GM20000 (cell line): ENCODE data around the gene GPRIN2.
"Not testable (repeated sequence)": the region's sequence is repeated elsewhere in the genome, so short reads cannot be mapped to it uniquely, and the experiment has no call there.

Source experiments
- DNase-seq: peaks from one replicate; pipeline ENCODE4 v3.0.0; 2012; ENCODE audit warnings: low spot score
- CTCF ChIP-seq: IDR thresholded peaks from 2 replicates; pipeline ENCODE4 v1.5.1; 2012; ENCODE audit warnings: mild to moderate bottlenecking, control low read depth; ENCODE audit errors: extremely low read depth, missing control alignments

The GPRIN2 gene

GRCh38 chr10:46518028-46518725 lies 38.3 kb downstream of the GPRIN2 start:
- TF ChIP-seq CTCF, result no peak
- DNase-seq, result no peak

- DNase-seq, result no peak
- TF ChIP-seq CTCF, result no peak
Observed at GRCh38 chr10:46517541-46517940, 38.9 kb downstream of the GPRIN2 start.

- TF ChIP-seq CTCF, result no peak
- DNase-seq, result no peak
Observed at GRCh38 chr10:46516660-46517416, 39.6 kb downstream of the GPRIN2 start.

GRCh38 chr10:46515793-46516192 lies 40.7 kb downstream of the GPRIN2 start:
- TF ChIP-seq CTCF, result no peak
- no peak for DNase-seq

- no peak for DNase-seq
- TF ChIP-seq CTCF, result no peak
Observed at GRCh38 chr10:46515366-46515765, 41.1 kb downstream of the GPRIN2 start.

- TF ChIP-seq CTCF, result no peak
- no peak for DNase-seq
Observed at GRCh38 chr10:46514899-46515298, 41.6 kb downstream of the GPRIN2 start.

- no peak for DNase-seq
- TF ChIP-seq CTCF, result no peak
Observed at GRCh38 chr10:46514431-46514861, 42.0 kb downstream of the GPRIN2 start.

GRCh38 chr10:46513333-46513732 lies 43.1 kb downstream of the GPRIN2 start:
- not testable (repeated sequence) for DNase-seq

- not testable (repeated sequence) for DNase-seq
Observed at GRCh38 chr10:46512725-46513124, 43.7 kb downstream of the GPRIN2 start.

- not testable (repeated sequence) for DNase-seq
Observed at GRCh38 chr10:46512002-46512401, 44.5 kb downstream of the GPRIN2 start.
